ENCODE results near the gene MSS51.
"Not testable (repeated sequence)": the region's sequence is repeated elsewhere in the genome, so short reads cannot be mapped to it uniquely, and the experiment has no call there.

Gene MSS51

GRCh38 chr10:73413528-73414229 is 19.7 kb downstream of the MSS51 start, which contains the start of gene ANXA7:
Gene ANXA7 (minus strand): TSS chr10:73414058. CDS start chr10:73400856, 13,202 bp downstream.
- DNase-seq, result peak; percentile 96 to 97

GRCh38 chr10:73413108-73413527 is 20.2 kb downstream of the MSS51 start:
- DNase-seq, result peak in 1 of 2 experiments; percentile 54

DNA sequence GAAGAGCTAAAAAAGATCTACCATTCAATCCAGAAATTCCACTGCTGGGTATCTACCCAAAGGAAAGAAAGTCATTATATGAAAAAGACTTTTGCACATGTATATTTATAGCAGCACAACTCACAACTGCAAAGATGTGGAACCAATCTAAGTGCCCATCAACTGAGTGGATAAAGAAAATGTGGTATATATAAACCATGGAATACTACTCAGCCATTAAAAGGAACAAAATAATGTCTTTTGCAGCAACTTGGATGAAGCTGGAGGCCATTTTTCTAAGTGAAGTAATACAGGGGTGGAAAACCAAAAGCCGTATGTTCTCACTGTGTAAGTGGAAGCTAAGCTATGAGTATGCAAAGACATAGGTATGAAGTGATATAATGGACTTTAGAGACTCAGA is 22.5 kb downstream of the MSS51 start:
- DNase-seq, result no peak

- no peak for DNase-seq
These were observed 24.3 kb downstream of the MSS51 start for GRCh38 chr10:73408978-73409521.

DNA sequence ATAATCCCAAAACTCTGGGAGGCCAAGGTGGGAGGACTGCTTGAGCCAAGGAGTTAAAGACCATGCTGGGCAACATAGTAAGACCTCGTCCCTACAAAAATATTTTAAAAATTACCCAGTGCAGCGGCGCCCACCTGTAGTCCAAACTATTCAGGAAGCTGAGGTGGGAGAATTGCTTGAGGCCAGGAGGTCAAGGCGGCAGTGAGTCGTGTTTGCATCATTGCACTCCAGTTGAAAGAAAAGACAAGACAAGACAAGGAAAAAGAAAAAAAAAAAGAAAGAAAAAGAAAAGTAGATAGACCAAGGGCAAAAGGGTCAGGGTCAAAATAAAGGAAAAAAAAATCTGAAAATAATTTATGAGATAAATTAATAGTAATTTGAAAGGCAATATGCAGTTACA is 25.3 kb downstream of the MSS51 start:
- DNase-seq, result no peak

- DNase-seq, result no peak
These were observed 25.9 kb downstream of the MSS51 start for GRCh38 chr10:73407495-73407894.

DNA sequence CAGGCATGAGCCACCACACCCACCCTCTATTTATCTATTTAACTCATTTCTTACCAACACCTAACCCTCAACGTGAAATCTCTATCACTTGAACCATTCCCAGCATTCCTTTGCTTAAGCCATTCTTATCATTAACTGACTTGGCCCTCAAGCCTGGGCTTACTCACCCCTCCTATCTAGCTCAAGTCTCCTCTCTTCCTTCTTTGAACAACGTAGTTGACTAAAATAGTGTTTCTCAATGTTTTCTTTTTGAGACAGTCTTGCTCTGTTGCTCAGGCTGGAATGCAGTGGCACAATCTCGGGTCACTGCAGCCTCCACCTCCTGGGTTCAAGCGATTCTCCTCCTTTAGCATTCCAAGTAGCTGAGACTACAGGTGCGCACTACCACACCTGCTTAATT is 26.5 kb downstream of the MSS51 start:
- no peak for DNase-seq

DNA sequence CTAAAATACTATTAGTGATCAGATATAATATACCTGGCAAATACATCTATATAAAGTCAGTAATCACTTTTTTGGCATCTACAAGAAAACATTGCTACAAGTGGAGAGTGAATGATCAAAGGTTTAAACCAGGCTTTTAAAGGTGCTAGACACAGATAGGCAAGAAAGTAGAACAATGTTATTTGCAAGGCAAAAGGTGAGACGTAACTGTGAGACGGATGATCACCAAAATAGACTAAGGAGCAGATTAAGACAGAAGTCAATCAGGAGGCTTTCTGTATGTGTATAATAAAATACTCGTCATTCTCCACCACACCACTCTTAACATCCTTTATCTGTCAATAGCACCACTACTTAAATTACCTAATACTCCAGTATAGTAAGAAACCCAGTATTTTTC is 27.8 kb downstream of the MSS51 start:
- no peak for DNase-seq

DNA sequence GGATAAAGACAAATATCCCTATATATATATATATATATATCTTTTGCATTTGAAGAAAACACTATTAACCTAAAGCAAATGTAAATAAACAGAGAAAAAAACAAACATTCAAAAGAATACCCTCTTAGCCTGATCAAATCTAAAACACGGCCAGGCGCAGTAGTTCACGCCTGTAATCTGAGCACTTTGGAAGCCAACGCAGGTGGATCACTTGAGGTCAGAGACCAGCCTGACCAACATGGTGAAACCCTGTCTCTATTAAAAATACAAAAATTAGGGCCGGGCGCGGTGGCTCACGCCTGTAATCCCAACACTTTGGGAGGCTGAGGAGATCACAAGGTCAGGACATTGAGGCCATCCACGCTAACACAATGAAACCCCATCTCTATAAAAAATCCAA is 28.7 kb downstream of the MSS51 start:
- no peak for DNase-seq

- DNase-seq, result no peak
These were observed 31.7 kb downstream of the MSS51 start for GRCh38 chr10:73401636-73402035.

- no peak for DNase-seq
These were observed 34.3 kb downstream of the MSS51 start for GRCh38 chr10:73399063-73399462.

DNA sequence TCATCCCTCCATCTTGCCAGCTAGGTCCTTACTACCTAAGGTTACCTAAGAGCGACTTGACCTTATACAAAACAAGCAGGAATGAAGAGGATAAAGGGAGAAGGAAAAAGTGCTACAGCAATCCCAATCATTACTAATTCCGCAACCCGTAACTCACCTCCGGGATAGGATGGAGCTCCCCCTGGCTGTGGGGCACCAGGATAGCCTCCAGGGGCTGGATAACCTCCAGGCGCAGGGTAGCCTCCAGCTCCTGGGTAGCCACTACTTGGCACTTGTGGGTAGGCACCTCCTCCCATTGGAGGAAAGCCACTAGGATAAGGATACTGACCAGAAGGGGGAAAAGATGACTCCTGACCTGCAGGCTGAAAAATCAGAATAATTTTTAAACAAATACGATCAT is 35.3 kb downstream of the MSS51 start:
- DNase-seq, result no peak

DNA sequence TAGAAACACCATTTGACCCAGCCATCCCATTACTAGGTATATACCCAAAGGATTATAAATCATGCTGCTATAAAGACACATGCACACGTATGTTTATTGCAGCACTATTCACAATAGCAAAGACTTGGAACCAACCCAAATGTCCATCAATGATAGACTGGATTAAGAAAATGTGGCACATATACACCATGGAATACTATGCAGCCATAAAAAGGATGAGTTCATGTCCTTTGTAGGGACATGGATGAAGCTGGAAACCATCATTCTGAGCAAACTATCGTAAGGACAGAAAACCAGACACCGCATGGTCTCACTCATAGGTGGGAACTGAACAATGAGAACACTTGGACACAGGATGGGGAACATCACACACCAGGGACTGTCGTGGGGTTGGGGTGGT is 39.0 kb downstream of the MSS51 start:
- DNase-seq, result not testable (repeated sequence)

- DNase-seq, result no peak
These were observed 45.1 kb downstream of the MSS51 start for GRCh38 chr10:73388228-73388627.

DNA sequence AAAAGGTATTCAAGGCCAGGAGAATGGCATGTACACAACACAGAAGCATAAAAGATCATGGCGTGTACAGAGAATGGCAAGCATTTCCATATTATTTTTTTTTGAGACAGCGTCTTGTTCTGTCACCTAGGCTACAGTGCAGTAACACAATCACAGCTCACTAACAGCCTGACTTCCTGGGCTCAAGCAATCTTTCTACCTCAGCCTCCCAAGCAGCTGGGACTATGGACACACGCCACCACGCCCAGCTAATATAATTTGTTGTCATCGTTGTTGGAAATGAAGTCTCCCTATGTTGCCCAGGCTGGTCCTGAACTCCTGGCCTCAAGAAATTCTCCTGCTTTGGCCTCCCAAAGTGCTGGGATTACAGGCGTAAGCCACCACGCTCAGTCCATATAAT is 46.8 kb downstream of the MSS51 start:
- DNase-seq, result no peak

DNA sequence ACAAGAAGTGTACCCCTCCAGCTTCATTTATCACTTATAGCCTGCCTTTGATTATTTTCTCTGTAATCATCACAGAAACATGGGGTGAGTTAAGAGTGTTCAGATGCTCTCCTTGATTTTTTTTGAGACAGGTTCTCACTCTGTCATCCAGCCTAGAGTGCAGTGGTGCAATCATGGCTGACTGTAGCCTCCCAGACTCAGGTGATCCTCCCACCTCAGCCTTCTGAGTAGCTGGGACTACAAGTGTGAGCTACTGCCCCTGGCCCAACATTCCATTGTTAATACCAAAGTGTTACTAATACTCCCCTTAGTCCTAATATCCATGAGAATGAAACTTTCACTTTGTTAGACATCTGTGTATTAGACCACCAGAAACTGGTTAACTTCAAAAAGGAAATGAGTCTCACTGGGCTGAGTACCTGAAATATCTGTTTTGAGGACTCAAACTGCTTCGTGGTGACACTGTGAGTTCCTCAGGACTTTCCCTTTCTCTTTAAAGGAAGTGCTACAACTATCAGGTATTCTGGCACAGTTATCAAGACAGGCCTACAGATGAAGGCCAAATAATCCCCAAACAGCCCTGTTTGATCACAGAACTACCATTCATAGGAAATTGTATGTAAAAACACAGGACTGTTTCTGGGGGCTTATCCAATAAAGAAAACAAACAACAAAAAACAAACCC is 54.2 kb downstream of the MSS51 start:
- no peak for DNase-seq

GRCh38 chr10:73376679-73377078 is 56.7 kb downstream of the MSS51 start:
- DNase-seq, result no peak

Measured in activated CD4-positive, alpha-beta T cell treated with anti-CD3 and anti-CD28 coated beads, Interleukin-2, amount 50 U/mL, for 48 hours (primary cell).